ENCODE results near the gene TMEM91.

TMEM91 gene

DNA sequence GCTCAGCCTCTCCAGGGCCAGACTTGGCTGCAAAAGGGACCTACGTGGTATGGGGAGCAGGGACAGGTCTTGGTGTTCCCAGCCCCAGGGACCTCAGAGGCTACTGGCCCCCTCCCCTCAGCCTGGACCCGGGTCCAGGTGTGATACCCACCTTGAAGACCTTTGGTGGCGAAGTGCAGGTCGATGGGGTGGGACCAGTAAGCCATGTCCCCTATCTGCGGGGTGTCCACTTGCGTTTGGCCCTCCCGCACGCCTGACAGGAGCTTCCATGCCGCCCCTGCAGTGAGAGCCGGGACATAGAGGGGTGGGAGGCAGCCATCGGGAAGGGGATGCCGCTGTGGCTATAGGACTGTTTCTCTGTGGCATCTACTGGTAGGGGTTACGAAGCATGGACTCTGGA, 18.6 kb upstream of the TMEM91 start:
- TF ChIP-seq CTCF (conservative IDR thresholded peaks at IDR 0.05; ENCODE audit: low read depth, low read length), result no peak
- Histone ChIP-seq H3K27ac (no peak overlapping the region), H3K4me3 (IDR thresholded peaks at IDR 0.05; ENCODE audit: insufficient read depth, low read depth, low read length) (no peak overlapping the region), H3K36me3 (ENCODE audit: insufficient read depth) (no peaks in the 10 kb centered on the region), H3K79me2 (ENCODE audit: insufficient read depth, low read depth) (peaks cover 5% of the 10 kb centered on the region; the same call in 1 of the 2 replicates), H3K9ac (no peak overlapping the region), H3K4me1 (ENCODE audit: low read depth, poor library complexity, severe bottlenecking) (peaks cover 6% of the 10 kb centered on the region), H3K4me2 (no peak overlapping the region), H3K27me3 (ENCODE audit: insufficient read depth, low read depth) (no peaks in the 10 kb centered on the region), H4K20me1 (ENCODE audit: insufficient read depth) (no peaks in the 10 kb centered on the region), H2AFZ (ENCODE audit: low read depth) (no peak overlapping the region)

- H3K4me3 ChIP-seq (IDR thresholded peaks at IDR 0.05; ENCODE audit: insufficient read depth, low read depth, low read length), result no peak overlapping the region
- H3K4me1 ChIP-seq (ENCODE audit: low read depth, poor library complexity, severe bottlenecking), result peaks cover 10% of the 10 kb centered on the region
- no peaks in the 10 kb centered on the region for H3K36me3 ChIP-seq (ENCODE audit: insufficient read depth)
- H3K9ac ChIP-seq, result no peak overlapping the region
- H3K79me2 ChIP-seq (ENCODE audit: insufficient read depth, low read depth), result no peaks in the 10 kb centered on the region
- no peak overlapping the region for H2AFZ ChIP-seq (ENCODE audit: low read depth)
- no peak for TF ChIP-seq CTCF (conservative IDR thresholded peaks at IDR 0.05; ENCODE audit: low read depth, low read length)
- H3K27me3 ChIP-seq (ENCODE audit: insufficient read depth, low read depth), result no peaks in the 10 kb centered on the region
- no peak overlapping the region for H3K4me2 ChIP-seq
- H4K20me1 ChIP-seq (ENCODE audit: insufficient read depth), result no peaks in the 10 kb centered on the region
- no peak overlapping the region for H3K27ac ChIP-seq
These were observed 16.6 kb upstream of the TMEM91 start for GRCh38 chr19:41359741-41360140.

DNA sequence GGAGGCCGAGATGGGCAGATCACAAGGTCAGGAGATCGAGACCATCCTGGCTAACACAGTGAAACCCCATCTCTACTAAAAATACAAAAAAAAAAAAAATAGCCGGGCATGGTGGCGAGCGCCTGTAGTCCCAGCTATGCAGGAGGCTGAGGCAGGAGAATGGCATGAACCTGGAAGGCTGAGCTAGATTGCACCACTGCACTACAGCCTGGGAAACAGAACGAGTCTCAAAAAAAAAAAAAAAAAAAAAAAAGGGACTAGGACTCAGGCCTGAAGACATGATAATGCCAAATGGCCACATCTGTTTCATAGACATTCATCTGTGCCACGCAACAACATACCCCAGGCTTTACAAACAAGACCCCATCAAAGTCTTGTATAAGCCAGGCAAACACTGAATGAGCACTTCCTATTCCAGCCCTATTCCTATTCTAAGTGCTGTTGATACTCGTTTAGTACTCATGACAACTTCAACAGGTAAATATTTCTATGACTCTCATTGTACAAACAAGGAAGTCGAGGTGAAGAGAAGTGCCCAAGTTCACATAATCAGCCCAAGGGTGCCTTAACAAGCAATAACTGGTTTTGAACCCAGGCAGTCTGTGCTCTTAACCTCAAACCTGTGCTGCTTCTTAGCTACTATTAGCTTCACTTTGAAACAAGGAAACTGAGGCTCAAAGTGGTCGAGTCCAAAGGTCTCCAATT, 14.0 kb upstream of the TMEM91 start:
- Histone ChIP-seq H3K4me1 (ENCODE audit: low read depth, poor library complexity, severe bottlenecking) (peaks cover 20% of the 10 kb centered on the region), H3K27me3 (ENCODE audit: insufficient read depth, low read depth) (no peaks in the 10 kb centered on the region), H3K79me2 (ENCODE audit: insufficient read depth, low read depth) (no peaks in the 10 kb centered on the region), H3K9ac (no peak overlapping the region), H3K4me2 (no peak overlapping the region), H3K4me3 (IDR thresholded peaks at IDR 0.05; ENCODE audit: insufficient read depth, low read depth, low read length) (no peak overlapping the region), H3K36me3 (ENCODE audit: insufficient read depth) (no peaks in the 10 kb centered on the region), H2AFZ (ENCODE audit: low read depth) (no peak overlapping the region), H3K27ac (no peak overlapping the region), H4K20me1 (ENCODE audit: insufficient read depth) (no peaks in the 10 kb centered on the region)
- TF ChIP-seq CTCF (conservative IDR thresholded peaks at IDR 0.05; ENCODE audit: low read depth, low read length), result no peak

DNA sequence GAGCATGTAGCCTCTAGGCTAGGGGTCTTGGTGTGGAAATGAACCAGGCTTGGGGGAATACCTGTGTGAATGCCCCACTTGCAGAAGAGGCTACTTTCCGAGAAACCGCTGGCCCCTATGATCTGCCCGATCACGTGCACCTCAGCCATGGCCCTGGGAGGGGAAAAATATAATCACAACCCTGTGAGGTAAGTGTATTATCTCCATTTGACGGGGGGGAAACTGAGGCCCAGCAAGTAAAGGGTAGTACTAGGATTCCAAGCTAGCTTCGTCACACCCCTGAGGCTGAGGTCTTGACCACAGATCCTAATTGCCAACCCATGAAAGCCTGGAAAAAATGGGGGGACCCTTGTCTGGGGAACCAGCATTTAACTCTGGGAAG, 13.0 kb upstream of the TMEM91 start:
- H3K27ac ChIP-seq, result peak overlapping the region; percentile 97
- H3K9ac ChIP-seq, result peak overlapping the region; percentile 95
- no peaks in the 10 kb centered on the region for H3K79me2 ChIP-seq (ENCODE audit: insufficient read depth, low read depth)
- peaks cover 20% of the 10 kb centered on the region for H3K4me1 ChIP-seq (ENCODE audit: low read depth, poor library complexity, severe bottlenecking)
- no peaks in the 10 kb centered on the region for H4K20me1 ChIP-seq (ENCODE audit: insufficient read depth)
- H3K4me3 ChIP-seq (IDR thresholded peaks at IDR 0.05; ENCODE audit: insufficient read depth, low read depth, low read length), result no peak overlapping the region
- no peak for TF ChIP-seq CTCF (conservative IDR thresholded peaks at IDR 0.05; ENCODE audit: low read depth, low read length)
- H3K4me2 ChIP-seq, result peak overlapping the region; percentile 89
- no peaks in the 10 kb centered on the region for H3K36me3 ChIP-seq (ENCODE audit: insufficient read depth)
- H2AFZ ChIP-seq (ENCODE audit: low read depth), result peak overlapping the region; percentile 70; the same call in 1 of the 2 replicates
- H3K27me3 ChIP-seq (ENCODE audit: insufficient read depth, low read depth), result no peaks in the 10 kb centered on the region

Data from KMS-11 (cell line).